Spinal cord (tissue), 4 donors: ENCODE data around the gene FCAMR. TPM values are rescaled to one million over a fixed set of nuclear protein-coding genes. Genes with fewer than 3 reads are reported as not detected.

Source experiments
- polyA plus RNA-seq, 2 donors: library from polyadenylated mRNA; unstranded; fragments of 120-200 nt; gene quantifications; one replicate each; pipeline ENCODE4 v1.2.1, GENCODE V29; 2013; ENCODE audit not compliant: insufficient read length in 2 of 2
- total RNA-seq, 2 donors: library from RNA; depleted of rRNA in 1 of 2; stranded (reverse); fragments of 120-200 nt in 1 of 2; fragments of >200 nt in 1 of 2; gene quantifications; one replicate each; pipeline versions ENCODE4 v1.2.3 to v1.2.4, GENCODE V29; 2013 to 2014

The FCAMR gene
- total and polyA plus RNA-seq, 4 donors, result 0.12 to 0.20 TPM; not detected in 2

Other genes starting within 250 kb of the FCAMR start
- not detected for gene IL19, start 199.7 kb downstream of the FCAMR start, total RNA-seq
- gene IL19, start 199.7 kb downstream of the FCAMR start, polyA plus RNA-seq, result not detected
- gene IL10, start 198.0 kb downstream of the FCAMR start, total RNA-seq, result 1 to 10 TPM; 1.2 to 3.1 TPM
- under 1 TPM; 0.23 to 0.52 TPM for gene IL10, start 198.0 kb downstream of the FCAMR start, polyA plus RNA-seq
- gene IL20, start 104.8 kb downstream of the FCAMR start, total RNA-seq, result not detected
- not detected for gene IL20, start 104.8 kb downstream of the FCAMR start, polyA plus RNA-seq
- gene IL24, start 73.0 kb downstream of the FCAMR start, total RNA-seq, result not detected
- gene IL24, start 73.0 kb downstream of the FCAMR start, polyA plus RNA-seq, result under 1 TPM; 0.29 to 0.52 TPM
- 1 to 10 TPM in 1 of 2 donors, under 1 TPM in 1; 0.89 to 1.3 TPM for gene FCMR, start 48.5 kb downstream of the FCAMR start, total RNA-seq
- 1 to 10 TPM; 1.9 TPM for gene FCMR, start 48.5 kb downstream of the FCAMR start, polyA plus RNA-seq
- gene PIGR, start 24.0 kb downstream of the FCAMR start, total RNA-seq, result under 1 TPM; 0.10 to 0.33 TPM
- gene PIGR, start 24.0 kb downstream of the FCAMR start, polyA plus RNA-seq, result under 1 TPM in 1 of 2 donors, not detected in 1; 0.03 TPM
- under 1 TPM; 0.10 to 0.11 TPM for gene C1orf116, start 62.3 kb upstream of the FCAMR start, total RNA-seq
- under 1 TPM; 0.24 to 0.30 TPM for gene C1orf116, start 62.3 kb upstream of the FCAMR start, polyA plus RNA-seq
- 10 to 100 TPM; 12.2 to 29.0 TPM for gene YOD1, start 80.7 kb upstream of the FCAMR start, total RNA-seq
- 10 to 100 TPM in 1 of 2 donors, 1 to 10 TPM in 1; 7.5 to 12.9 TPM for gene YOD1, start 80.7 kb upstream of the FCAMR start, polyA plus RNA-seq
- 10 to 100 TPM; 13.3 to 15.7 TPM for gene PFKFB2, start 82.8 kb upstream of the FCAMR start, total RNA-seq
- gene PFKFB2, start 82.8 kb upstream of the FCAMR start, polyA plus RNA-seq, result 10 to 100 TPM; 10.7 to 11.0 TPM
- gene C4BPB, start 118.4 kb upstream of the FCAMR start, total RNA-seq, result under 1 TPM in 1 of 2 donors, not detected in 1; 0.20 TPM
- under 1 TPM; 0.13 to 0.32 TPM for gene C4BPB, start 118.4 kb upstream of the FCAMR start, polyA plus RNA-seq
- gene C4BPA, start 133.8 kb upstream of the FCAMR start, total RNA-seq, result under 1 TPM in 1 of 2 donors, not detected in 1; 0.20 TPM
- gene C4BPA, start 133.8 kb upstream of the FCAMR start, polyA plus RNA-seq, result under 1 TPM; 0.11 to 0.50 TPM